MCF 10A (cell line): ENCODE measurements around the gene NDUFS8. TPM values are rescaled to one million over a fixed set of nuclear protein-coding genes. Genes with fewer than 3 reads are reported as not detected.
A peak's percentile ranks its signal among the peaks of the same experiment; 100 is the strongest.
"Not testable (repeated sequence)": the region's sequence is repeated elsewhere in the genome, so short reads cannot be mapped to it uniquely, and the experiment has no call there.

Experiments used
- BruUV-seq: library from RNA; stranded (reverse); fragments of 400-500 nt; replicated peaks from 2 replicates; lab custom pipeline; 2021; lab: Mats Ljungman, UMichigan
- CTCF ChIA-PET: fragments of 300-600 bp; sonication (Branson Sonifier 250); formaldehyde crosslinking; extraction: SDS; loops from one replicate; lab custom pipeline; 2021; ENCODE audit warnings: antibody characterized with exemption, inconsistent platforms; lab: Yijun Ruan, JAX
- POLR2A ChIA-PET: fragments of 300-600, 350-650 bp; sonication (Branson Sonifier 250); formaldehyde crosslinking; extraction: SDS; loops from one replicate; lab custom pipeline; 2020; ENCODE audit warnings: antibody characterized with exemption, inconsistent platforms; lab: Yijun Ruan, JAX
- DNase-seq: peaks from one replicate; pipeline ENCODE4 v3.0.0-alpha.2; 2018; ENCODE audit not compliant: unreplicated experiment
- H3K27ac Mint-ChIP-seq: one replicate; pipeline ENCODE4 v1.8.0; 2022; ENCODE audit warnings: mild to moderate bottlenecking, low read depth, mixed read lengths; ENCODE audit not compliant: unreplicated experiment
- H3K27me3 Mint-ChIP-seq: one replicate; pipeline ENCODE4 v1.8.0; 2022; ENCODE audit warnings: mixed read lengths; ENCODE audit not compliant: insufficient read depth, unreplicated experiment
- H3K36me3 Mint-ChIP-seq: one replicate; pipeline ENCODE4 v1.8.0; 2022; ENCODE audit warnings: mild to moderate bottlenecking, moderate library complexity, mixed read lengths; ENCODE audit not compliant: insufficient read depth, unreplicated experiment
- H3K4me1 Mint-ChIP-seq: one replicate; pipeline ENCODE4 v1.8.0; 2022; ENCODE audit warnings: mixed read lengths; ENCODE audit not compliant: insufficient read depth, unreplicated experiment
- H3K4me3 Mint-ChIP-seq: one replicate; pipeline ENCODE4 v1.8.0; 2022; ENCODE audit warnings: mild to moderate bottlenecking, moderate library complexity, mixed read lengths; ENCODE audit not compliant: unreplicated experiment
- H3K9me3 Mint-ChIP-seq: one replicate; pipeline ENCODE4 v1.8.0; 2022; ENCODE audit warnings: mixed read lengths; ENCODE audit not compliant: unreplicated experiment
- CTCF ChIP-seq: fragments of 200-600 bp; IDR thresholded peaks from one replicate; pipeline ENCODE4 v1.8.0; 2022; ENCODE audit warnings: antibody characterized with exemption, mild to moderate bottlenecking; ENCODE audit not compliant: unreplicated experiment
- intact Hi-C: fragments of 100-400 bp; cut with micrococcal nuclease; formaldehyde crosslinking; loops from 2 replicates; pipeline ENCODE4 v1.14.1; 2022
- total RNA-seq: library from RNA; stranded (reverse); gene quantifications from 2 replicates; pipeline ENCODE4 v1.2.3, GENCODE V29; 2022

The NDUFS8 gene
- total RNA-seq, 1 experiment from 2014 or later = 211 TPM

- BruUV-seq, H3K4me3 Mint-ChIP-seq, intact Hi-C loops, H3K36me3 Mint-ChIP-seq, CTCF ChIA-PET, H3K4me1 Mint-ChIP-seq, DNase-seq, H3K9me3 Mint-ChIP-seq, H3K27me3 Mint-ChIP-seq, POLR2A ChIA-PET, H3K27ac Mint-ChIP-seq: not testable (repeated sequence)
Observed at GRCh38 chr11:67991347-67992121, 38.9 kb upstream of the NDUFS8 start.

- TF ChIP-seq CTCF = peak; percentile 66
- BruUV-seq, H3K27ac Mint-ChIP-seq, H3K27me3 Mint-ChIP-seq, H3K4me1 Mint-ChIP-seq, H3K9me3 Mint-ChIP-seq, intact Hi-C loops, H3K4me3 Mint-ChIP-seq: not testable (repeated sequence)
- peaks cover 12% of the 10 kb centered on the region for H3K36me3 Mint-ChIP-seq
- ChIA-PET CTCF (interaction anchor here (0.6 to 1.2 kb wide), 5 partner anchors 12 to 341 kb away, joined by 3 to 5 read pairs (median 3); no protein-coding TSS in a partner anchor), POLR2A (interaction anchor here (1.0 kb wide), 1 partner anchor 9 kb away, joined by 4 read pairs; no protein-coding TSS in a partner anchor)
- peak; percentile 41 for DNase-seq
Observed at GRCh38 chr11:67993821-67994220, 36.7 kb upstream of the NDUFS8 start.

GRCh38 chr11:67994387-67994786, 36.1 kb upstream of the NDUFS8 start:
- POLR2A ChIA-PET = interaction anchor here (1.0 kb wide), 1 partner anchor 8 kb away, joined by 4 read pairs; no protein-coding TSS in a partner anchor
- DNase-seq, BruUV-seq, H3K4me3 Mint-ChIP-seq, H3K27me3 Mint-ChIP-seq, H3K4me1 Mint-ChIP-seq, intact Hi-C loops, H3K27ac Mint-ChIP-seq, H3K9me3 Mint-ChIP-seq, H3K36me3 Mint-ChIP-seq: not testable (repeated sequence)
- CTCF ChIA-PET = interaction anchor here (0.6 to 1.2 kb wide), 5 partner anchors 12 to 342 kb away, joined by 3 to 5 read pairs (median 3); no protein-coding TSS in a partner anchor

GRCh38 chr11:67995129-67995528, 35.4 kb upstream of the NDUFS8 start:
- POLR2A ChIA-PET, H3K27ac Mint-ChIP-seq, BruUV-seq, H3K4me1 Mint-ChIP-seq, H3K36me3 Mint-ChIP-seq, H3K9me3 Mint-ChIP-seq, H3K27me3 Mint-ChIP-seq, H3K4me3 Mint-ChIP-seq, intact Hi-C loops, DNase-seq, CTCF ChIA-PET: not testable (repeated sequence)

- BruUV-seq, CTCF ChIA-PET, H3K27me3 Mint-ChIP-seq, H3K27ac Mint-ChIP-seq, POLR2A ChIA-PET, H3K4me3 Mint-ChIP-seq, H3K36me3 Mint-ChIP-seq, H3K9me3 Mint-ChIP-seq, H3K4me1 Mint-ChIP-seq, DNase-seq, intact Hi-C loops: not testable (repeated sequence)
Observed at GRCh38 chr11:67995579-67995978, 34.9 kb upstream of the NDUFS8 start.

- Mint-ChIP-seq H3K27me3 (no peaks in the 10 kb centered on the region), H3K4me3 (no peak overlapping the region), H3K9me3 (no peaks in the 10 kb centered on the region), H3K4me1 (no peaks in the 10 kb centered on the region), H3K27ac (no peak overlapping the region), H3K36me3 (peaks cover 9% of the 10 kb centered on the region)
- no peak for DNase-seq
- CTCF ChIA-PET = no interaction called here
- intact Hi-C loops = no loop called here
- no TSS peak for BruUV-seq
- POLR2A ChIA-PET = no interaction called here
- no peak for TF ChIP-seq CTCF
Observed at GRCh38 chr11:67996051-67996450, 34.4 kb upstream of the NDUFS8 start.
